NT2/D1 (cell line): ENCODE results near the gene ZNF385C.
A peak's percentile ranks its signal among the peaks of the same experiment; 100 is the strongest.

Source experiments
- DNase-seq: peaks from one replicate; pipeline ENCODE4 v3.0.0-alpha.2; 2011; ENCODE audit warnings: low read depth, low spot score
- H3K27me3 ChIP-seq: 2 replicates; pipeline ENCODE4 v1.6.0; 2011; ENCODE audit warnings: mild to moderate bottlenecking; ENCODE audit not compliant: insufficient read length, insufficient read depth
- H3K36me3 ChIP-seq: 2 replicates; pipeline ENCODE4 v1.6.1; 2011; ENCODE audit warnings: mild to moderate bottlenecking, low read length, mixed read lengths; ENCODE audit not compliant: insufficient read depth, insufficient read length
- H3K4me1 ChIP-seq: 2 replicates; pipeline ENCODE4 v1.5.1; 2011; ENCODE audit not compliant: insufficient read depth, insufficient read length
- H3K4me3 ChIP-seq: 2 replicates; pipeline ENCODE4 v1.5.1; 2011; ENCODE audit warnings: low read depth; ENCODE audit not compliant: insufficient read length
- H3K9ac ChIP-seq: 2 replicates; pipeline ENCODE4 v1.6.0; 2011; ENCODE audit warnings: low read depth; ENCODE audit not compliant: insufficient read length
- H3K9me3 ChIP-seq: 2 replicates; pipeline ENCODE4 v1.5.1; 2011; ENCODE audit warnings: mild to moderate bottlenecking, low read length; ENCODE audit not compliant: insufficient read depth
- SUZ12 ChIP-seq: IDR thresholded peaks from 2 replicates; pipeline ENCODE4 v1.6.1; 2011; ENCODE audit not compliant: insufficient read length, insufficient read depth; ENCODE audit errors: extremely low read depth
- YY1 ChIP-seq: IDR thresholded peaks from 2 replicates; pipeline ENCODE4 v1.6.1; 2011; ENCODE audit not compliant: insufficient read length, insufficient read depth
- ZNF274 ChIP-seq: IDR thresholded peaks from 2 replicates; pipeline ENCODE4 v1.6.1; 2011; ENCODE audit warnings: mild to moderate bottlenecking, low read depth, low read length

Gene ZNF385C

DNA sequence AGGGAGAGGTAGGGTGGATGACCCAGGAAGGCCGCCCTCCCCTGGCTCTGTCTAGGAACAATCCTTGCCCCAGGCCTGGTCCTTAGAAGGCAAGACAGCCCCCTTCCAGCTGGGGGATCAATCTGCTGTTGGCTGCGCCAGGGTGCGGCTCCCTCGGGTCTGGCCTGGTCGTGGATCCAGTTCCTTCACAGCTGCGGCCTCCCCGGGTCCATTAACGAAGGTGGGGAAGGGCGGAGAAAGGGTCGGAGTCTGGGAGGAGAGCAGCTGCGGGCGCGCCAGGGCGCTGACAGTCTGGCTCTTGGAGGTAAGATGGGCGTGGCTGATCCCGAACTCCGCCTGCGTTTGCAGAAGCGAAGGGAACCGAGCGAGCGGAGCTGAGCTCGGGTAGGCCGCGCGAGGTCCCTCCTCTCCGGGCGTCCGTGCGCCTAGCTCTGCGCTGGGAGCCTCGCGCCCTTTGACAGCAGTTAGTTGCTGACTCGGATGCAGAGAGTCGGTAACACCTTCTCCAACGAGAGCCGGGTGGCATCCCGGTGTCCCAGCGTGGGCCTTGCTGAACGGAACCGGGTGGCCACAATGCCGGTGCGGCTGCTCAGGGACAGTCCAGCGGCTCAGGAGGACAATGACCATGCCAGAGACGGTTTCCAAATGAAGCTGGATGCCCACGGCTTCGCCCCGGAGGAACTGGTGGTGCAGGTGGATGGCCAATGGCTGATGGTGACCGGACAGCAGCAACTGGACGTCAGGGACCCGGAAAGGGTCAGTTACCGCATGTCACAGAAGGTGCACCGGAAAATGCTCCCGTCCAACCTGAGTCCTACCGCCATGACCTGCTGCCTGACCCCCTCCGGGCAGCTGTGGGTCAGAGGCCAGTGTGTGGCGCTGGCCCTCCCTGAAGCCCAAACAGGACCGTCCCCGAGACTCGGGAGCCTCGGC is 24.4 kb upstream of the ZNF385C start, which contains the start of gene HSPB9:
Gene HSPB9, plus strand, starts transcription at position 434 of the 933 bp plus-strand sequence. Its CDS starts 47 bp downstream, at position 481.
- H3K9me3 ChIP-seq, result no peaks in the 10 kb centered on the region
- H3K4me3 ChIP-seq, result no peak within 1 kb of the TSS
- H3K36me3 ChIP-seq, result peaks cover 79% of the 10 kb centered on the region
- no peaks in the 10 kb centered on the region for H3K27me3 ChIP-seq
- peaks cover 30% of the 10 kb centered on the region for H3K4me1 ChIP-seq
- peak within 1 kb of the TSS; percentile 36 for H3K9ac ChIP-seq
- TF ChIP-seq SUZ12 (no peak), ZNF274 (no peak), YY1 (no peak)
- no peak for DNase-seq

DNA sequence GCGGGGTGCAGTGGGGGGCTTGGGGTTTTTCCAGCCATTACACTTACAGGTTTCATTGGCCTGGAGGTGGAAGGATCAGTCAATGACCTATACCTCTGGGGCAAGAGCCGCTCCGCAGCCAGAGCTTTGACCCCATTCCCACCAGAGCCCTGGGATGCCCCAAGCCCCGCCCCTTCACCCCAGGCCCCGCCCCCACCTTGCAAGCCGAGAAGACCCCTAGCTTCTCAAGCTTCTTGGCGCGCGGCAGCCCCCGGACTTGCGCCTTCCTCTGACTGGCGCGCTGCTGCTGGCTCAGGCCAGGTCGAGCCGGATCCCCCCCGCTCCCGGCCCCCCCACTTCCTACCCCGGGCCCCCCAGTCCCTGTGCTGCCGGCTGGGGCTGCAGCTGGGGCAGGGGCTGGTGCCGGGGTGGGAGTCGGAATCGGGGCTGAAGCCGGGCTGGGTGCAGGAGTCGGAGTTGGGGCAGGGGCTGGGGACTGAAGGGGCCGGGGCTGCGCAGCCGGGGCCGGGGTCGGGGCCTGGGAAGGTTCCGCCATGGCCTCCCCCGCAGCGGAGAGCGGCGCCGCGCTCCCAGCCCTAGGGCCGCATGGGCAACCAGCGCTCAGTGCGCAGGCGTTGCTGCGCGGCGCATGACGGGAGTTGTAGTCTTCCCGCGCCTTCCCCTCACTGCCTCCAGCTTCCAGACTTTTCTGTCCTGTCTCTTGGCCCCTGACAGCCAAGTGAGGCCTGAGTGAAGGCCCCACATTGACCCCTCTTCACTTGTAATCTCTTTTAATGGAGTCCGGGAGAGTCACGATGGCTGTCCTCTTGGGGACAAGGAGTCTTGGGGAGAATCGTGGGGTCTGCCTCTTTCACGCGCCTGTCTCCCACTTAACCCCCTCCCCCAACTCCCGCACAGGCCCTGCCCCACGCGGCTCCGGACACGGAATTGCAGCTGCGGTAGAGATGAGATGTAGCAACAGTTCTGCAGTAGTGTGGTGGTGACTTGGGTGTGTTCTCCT is 22.8 kb upstream of the ZNF385C start, which contains the start of gene KAT2A:
Gene KAT2A, minus strand, starts transcription at position 598 of the 1,000 bp plus-strand sequence. Its CDS starts 63 bp downstream, at position 535.
- H3K36me3 ChIP-seq, result peaks cover 80% of the 10 kb centered on the region
- peak within 1 kb of the TSS; percentile 39 for H3K9ac ChIP-seq
- TF ChIP-seq YY1 (peak; percentile 34), SUZ12 (no peak)

DNA sequence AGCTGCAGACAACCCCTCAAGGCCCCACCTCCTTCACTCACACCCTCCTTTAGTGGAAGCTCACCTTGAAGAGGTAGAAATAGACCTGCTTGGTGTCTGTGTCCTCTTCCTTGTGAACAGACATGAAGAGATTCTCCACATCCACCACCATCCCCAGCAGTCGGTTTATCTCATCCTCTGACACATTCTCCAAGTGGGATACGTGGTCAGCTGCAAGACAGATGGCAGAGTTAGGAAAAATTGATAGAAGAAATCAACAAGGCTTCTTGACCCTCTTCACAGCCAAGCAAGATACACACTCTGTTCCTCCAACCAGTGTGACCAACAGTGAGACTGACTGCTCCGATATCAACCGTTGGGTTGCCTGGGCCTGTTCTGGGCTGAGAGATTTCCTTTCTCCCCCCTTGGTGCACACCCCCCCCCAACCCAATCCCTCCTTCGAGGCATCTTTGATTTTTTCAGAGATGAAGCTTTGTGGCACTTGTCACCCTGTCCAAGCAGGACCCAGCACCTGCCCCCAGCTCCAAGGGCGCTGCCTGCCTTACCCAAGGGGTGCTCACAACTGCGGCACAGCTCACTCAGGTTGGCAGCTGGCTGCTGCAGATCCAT is 22.0 kb upstream of the ZNF385C start:
- Histone ChIP-seq H3K9me3 (no peaks in the 10 kb centered on the region), H3K4me1 (peaks cover 30% of the 10 kb centered on the region), H3K36me3 (peaks cover 80% of the 10 kb centered on the region), H3K27me3 (no peaks in the 10 kb centered on the region), H3K9ac (peak overlapping the region; percentile 39), H3K4me3 (peak overlapping the region; percentile 38)
- DNase-seq, result no peak
- TF ChIP-seq YY1 (no peak), ZNF274 (no peak), SUZ12 (no peak)

More for the DNA sequence above, 22.8 kb upstream of the ZNF385C start, which contains the start of gene KAT2A:
- Histone ChIP-seq H3K4me1 (peaks cover 30% of the 10 kb centered on the region), H3K9me3 (no peaks in the 10 kb centered on the region), H3K27me3 (no peaks in the 10 kb centered on the region), H3K4me3 (peak within 1 kb of the TSS; percentile 38)
- peak; percentile 59 for DNase-seq

DNA sequence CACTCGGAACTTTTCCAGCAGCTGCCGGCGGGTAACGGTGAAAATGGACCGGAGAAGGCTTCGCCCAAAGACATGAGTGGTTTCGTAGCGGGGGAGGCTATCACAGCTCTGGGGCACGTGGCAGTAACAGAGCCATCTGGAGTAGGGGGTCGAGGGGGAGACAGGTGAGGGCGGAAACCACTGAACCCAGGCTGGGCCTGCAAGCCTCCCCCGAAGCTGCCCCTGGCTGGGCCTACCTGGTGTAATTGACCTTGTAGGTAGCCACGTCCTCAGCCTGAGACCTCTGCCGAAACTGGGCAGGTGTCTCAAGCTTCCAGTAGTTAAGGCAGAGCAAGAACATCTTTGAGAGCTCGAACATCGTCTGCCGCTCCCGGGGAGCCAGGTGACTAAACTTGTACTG is 21.0 kb upstream of the ZNF385C start:
- TF ChIP-seq ZNF274 (no peak), YY1 (no peak)
- Histone ChIP-seq H3K4me3 (no peak overlapping the region), H3K27me3 (no peaks in the 10 kb centered on the region), H3K9ac (peak overlapping the region; percentile 36), H3K4me1 (peaks cover 29% of the 10 kb centered on the region), H3K36me3 (peaks cover 79% of the 10 kb centered on the region), H3K9me3 (no peaks in the 10 kb centered on the region)
- DNase-seq, result no peak

DNA sequence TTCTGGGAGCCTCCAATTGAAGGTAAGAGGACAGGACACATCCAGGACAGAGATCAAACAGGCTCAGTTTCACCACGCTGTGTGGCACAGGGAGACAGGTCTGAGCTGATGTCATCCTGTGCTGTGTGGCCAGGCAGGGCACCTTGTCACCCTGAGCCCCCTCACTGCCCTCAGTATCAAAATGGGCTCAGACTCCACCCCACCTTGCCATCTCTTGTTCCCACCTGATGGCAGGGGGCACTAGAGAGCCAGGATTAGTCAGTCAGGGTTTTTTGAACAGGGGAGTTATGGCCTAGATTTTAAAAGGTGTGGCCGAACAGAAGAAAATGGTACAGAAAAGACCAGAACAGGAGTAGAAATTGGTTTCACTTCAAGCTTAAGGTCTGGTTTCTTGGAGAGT is 20.3 kb upstream of the ZNF385C start:
- peak overlapping the region; percentile 37 for H3K9ac ChIP-seq
- no peak overlapping the region for H3K4me3 ChIP-seq
- TF ChIP-seq SUZ12, result no peak
- no peak for TF ChIP-seq ZNF274
- no peak for TF ChIP-seq YY1
- no peak for DNase-seq
- peaks cover 84% of the 10 kb centered on the region for H3K36me3 ChIP-seq
- no peaks in the 10 kb centered on the region for H3K9me3 ChIP-seq
- no peaks in the 10 kb centered on the region for H3K27me3 ChIP-seq
- peaks cover 28% of the 10 kb centered on the region for H3K4me1 ChIP-seq

DNA sequence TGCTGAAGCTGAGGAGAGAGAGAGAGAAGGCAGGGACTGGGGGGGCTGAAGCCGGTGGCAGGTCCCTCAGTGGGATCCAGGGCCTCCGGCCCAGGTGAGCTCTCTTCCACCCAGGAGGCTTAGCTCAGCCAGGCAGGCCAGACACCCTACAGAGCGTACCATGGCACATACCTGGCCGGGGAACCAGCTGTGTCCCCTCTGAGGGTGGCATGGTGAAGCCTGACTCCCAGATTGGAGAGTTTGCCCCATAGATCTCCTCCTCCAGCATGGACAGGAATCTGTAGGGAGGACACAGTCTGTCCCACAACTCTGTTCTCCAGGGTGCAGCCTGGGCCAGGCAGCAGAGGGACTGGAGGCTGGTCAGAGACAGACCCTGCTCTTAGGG is 19.8 kb upstream of the ZNF385C start:
- Histone ChIP-seq H3K9me3 (no peaks in the 10 kb centered on the region), H3K27me3 (no peaks in the 10 kb centered on the region), H3K9ac (peak overlapping the region; percentile 37), H3K36me3 (peaks cover 85% of the 10 kb centered on the region), H3K4me3 (no peak overlapping the region), H3K4me1 (peaks cover 27% of the 10 kb centered on the region)
- TF ChIP-seq SUZ12, result no peak
- no peak for TF ChIP-seq ZNF274
- TF ChIP-seq YY1, result no peak
- DNase-seq, result no peak
